ENCODE results near the gene MIA2.
"Not testable (repeated sequence)": the region's sequence is repeated elsewhere in the genome, so short reads cannot be mapped to it uniquely, and the experiment has no call there.

MIA2 gene

DNA sequence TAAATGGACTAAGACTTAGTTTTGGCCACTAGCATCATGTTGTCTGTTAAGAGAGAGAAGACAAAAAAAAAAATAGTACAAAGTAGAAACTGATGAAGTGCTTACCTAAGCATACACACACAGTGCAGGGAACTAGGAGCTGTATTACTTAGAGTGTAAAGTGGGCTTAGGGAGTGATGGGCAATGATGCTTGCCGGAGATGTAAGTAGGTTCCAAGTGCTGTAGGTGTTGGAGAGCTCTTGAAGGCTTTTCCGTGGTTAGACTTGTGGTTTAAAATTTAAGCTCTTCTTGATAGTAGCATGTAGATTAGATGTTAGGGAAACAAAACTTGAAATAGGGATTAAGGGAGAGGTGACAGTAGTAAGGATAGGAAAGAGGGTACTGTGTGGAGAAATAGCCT is 34.7 kb downstream of the MIA2 start:
- DNase-seq (ENCODE audit: low read depth) = no peak

GRCh38 chr14:39272918-39273317 is 39.2 kb downstream of the MIA2 start:
- no peak for DNase-seq (ENCODE audit: low read depth)

DNA sequence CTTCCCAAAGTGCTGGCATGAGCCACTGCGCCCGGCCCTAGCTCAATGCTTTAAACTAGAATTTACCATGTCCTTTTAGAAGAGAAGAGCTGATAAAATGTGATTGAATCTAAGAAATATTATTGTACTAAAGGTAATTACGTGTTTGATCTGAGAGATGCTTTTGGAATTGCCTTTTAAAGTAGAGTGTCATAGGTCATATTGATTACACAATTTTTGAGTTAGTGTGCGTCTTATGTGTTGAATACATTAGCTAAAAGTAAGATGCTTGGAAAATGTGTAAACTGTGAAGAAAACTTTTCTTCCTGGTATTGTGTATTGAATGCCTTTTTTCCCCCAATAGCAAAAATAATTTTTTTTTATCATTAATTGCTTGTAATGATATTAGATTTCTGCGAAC is 41.7 kb downstream of the MIA2 start:
- no peak for DNase-seq (ENCODE audit: low read depth)

DNA sequence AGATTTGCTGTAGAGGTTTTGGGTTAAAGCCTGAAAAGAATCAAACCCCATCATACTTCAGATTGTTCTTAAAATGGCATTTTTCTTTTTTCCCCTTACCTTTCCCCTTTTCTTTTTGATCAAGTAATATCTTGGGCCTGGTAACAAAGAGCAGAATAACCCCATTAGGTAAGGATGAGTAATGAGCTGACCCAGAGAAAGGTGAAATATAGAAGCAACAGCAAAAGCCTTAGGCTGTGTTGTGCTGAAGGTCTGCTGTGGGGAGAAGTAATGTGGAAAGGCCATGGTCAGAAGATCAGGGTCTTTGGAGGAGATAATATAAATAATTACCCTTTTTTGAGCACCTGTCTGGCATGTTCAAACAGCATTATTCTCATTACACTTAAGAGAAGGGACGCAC is 42.3 kb downstream of the MIA2 start:
- DNase-seq (ENCODE audit: low read depth) = no peak

GRCh38 chr14:39276579-39277114 is 42.9 kb downstream of the MIA2 start:
- no peak for DNase-seq (ENCODE audit: low read depth)

- DNase-seq (ENCODE audit: low read depth) = no peak
Observed at GRCh38 chr14:39279515-39279914, 45.8 kb downstream of the MIA2 start.

- DNase-seq (ENCODE audit: low read depth) = not testable (repeated sequence)
Observed at GRCh38 chr14:39280678-39281077, 47.0 kb downstream of the MIA2 start.

GRCh38 chr14:39289523-39289922 is 55.8 kb downstream of the MIA2 start:
- no peak for DNase-seq (ENCODE audit: low read depth)

- DNase-seq (ENCODE audit: low read depth) = no peak
Observed at GRCh38 chr14:39291701-39292100, 58.0 kb downstream of the MIA2 start.

DNA sequence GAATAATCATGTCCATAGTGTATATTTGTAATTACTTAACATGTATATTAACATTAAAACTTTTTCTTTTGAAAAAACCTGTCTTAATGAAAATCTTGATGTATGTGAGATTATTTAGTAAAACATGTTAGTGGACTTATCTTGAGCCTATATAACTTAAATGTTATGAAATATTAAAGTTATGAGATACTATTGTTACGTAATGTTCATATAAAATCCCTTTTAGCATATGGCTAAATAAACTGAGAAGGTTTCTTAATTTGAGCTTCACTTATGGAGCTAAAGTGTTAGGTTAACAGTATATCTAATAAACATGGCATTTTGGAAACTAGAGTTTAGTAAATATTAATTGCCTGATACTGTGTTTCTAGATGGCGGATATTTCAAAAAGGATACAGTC is 59.9 kb downstream of the MIA2 start:
- DNase-seq (ENCODE audit: low read depth) = no peak

DNA sequence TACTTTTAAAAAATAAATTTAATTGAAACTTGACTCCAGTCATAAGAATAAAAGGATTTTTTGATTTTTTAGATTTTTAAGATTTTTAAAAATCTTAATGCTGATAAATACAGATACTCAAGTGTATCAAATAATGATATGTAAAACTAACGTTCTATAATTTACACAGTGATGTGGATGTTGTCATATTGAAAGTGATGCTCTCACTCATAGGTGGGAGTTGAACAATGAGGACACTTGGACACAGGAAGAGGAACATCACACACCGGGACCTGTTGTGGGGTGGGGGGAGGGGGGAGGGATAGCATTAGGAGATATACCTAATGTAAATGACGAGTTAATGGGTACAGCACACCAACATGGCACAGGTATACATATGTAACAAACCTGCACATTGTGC is 66.7 kb downstream of the MIA2 start:
- DNase-seq (ENCODE audit: low read depth) = not testable (repeated sequence)

DNA sequence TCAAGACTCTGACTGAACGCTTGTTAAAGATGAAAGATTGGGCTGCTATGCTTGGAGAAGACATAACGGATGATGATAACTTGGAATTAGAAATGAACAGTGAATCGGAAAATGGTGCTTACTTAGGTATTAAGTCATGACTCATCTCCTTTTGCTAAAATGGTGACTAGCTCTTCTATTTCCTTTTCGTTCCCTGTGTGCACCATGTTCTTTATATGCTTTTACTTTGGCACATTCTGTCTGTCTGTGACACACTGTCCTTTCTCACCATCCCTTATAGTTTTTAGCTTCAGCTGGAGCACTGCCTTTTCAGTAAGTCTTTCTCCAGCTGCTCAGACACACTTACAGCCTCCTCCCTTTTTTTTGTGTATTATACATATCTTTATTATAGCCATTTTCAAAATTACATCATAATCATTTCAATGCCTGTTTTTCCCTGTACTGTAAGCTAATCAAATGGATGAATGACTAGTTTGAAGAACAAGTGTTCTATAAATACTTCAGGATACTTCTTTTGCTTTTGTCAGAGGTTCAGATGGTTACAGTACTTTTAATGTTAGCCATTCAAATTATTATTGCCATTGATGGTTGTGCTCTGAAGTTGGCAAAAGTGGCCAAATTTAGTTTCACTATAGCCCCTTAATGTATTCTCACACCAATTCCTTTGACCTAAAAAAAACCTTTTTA is 68.6 kb downstream of the MIA2 start:
- no peak for DNase-seq (ENCODE audit: low read depth)

DNA sequence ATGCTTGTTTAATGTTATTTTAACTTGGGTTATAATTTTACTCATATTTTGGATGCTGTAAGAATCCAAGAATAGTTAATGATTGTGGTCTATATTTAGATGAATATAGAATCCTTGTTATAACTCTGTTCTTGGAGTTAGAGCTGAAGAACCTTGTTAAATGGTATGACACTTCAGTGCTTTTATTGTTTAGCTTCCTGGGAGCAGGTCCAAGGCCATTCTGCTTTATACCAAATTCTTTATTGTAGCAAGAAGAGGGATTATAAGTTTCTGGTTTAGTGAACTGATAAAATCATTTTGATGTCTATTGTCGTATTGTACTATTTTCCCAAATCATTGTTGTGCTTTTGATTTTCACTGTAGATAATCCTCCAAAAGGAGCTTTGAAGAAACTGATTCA is 69.4 kb downstream of the MIA2 start:
- no peak for DNase-seq (ENCODE audit: low read depth)

DNA sequence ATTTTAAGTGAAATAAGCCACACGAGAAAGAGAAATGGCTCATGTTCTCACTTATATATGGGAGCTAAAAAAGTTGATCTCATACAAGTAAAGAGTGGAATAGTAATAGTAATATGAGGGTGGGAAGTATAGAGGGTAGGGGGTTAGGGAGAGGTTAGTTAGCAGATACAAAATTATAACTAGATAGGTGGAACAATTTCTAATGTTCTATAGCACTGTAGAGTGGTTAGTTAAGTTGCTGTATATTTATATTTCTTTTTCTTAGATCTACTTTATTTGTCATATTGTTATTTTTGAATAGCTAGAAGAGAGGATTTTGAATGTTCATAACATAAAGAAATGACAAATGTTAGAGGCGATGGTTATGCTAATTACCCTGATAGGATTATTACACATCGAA is 74.1 kb downstream of the MIA2 start:
- DNase-seq (ENCODE audit: low read depth) = no peak

GRCh38 chr14:39310051-39310450 is 76.3 kb downstream of the MIA2 start:
- no peak for DNase-seq (ENCODE audit: low read depth)

DNA sequence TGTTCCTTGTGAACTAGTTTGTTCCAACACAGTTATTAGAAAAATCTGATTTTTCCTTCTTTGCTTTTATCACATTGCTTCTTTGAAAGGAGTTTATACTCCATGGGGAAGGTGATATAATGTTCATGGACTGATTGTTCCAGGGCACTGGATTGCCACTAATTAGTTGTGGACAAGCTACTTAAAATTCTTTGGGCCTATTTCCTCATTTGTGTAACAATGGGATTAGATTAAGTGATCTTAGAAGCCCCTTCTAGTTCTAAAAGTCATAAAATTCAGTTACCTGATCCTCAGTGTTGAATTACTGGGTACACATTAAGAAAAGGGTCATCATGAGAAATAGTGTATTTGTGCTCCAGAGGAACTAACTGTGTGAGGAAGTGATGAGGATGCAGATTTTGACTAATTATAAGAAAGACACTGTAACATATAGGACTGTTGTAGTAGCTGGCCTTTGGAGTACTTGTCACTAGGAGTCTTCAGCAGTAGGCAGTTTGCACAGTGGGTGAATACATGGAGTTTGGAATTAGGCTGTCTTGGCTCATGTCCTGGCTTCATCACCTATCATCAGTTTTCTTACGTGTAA is 82.2 kb downstream of the MIA2 start:
- no peak for DNase-seq (ENCODE audit: low read depth)

DNA sequence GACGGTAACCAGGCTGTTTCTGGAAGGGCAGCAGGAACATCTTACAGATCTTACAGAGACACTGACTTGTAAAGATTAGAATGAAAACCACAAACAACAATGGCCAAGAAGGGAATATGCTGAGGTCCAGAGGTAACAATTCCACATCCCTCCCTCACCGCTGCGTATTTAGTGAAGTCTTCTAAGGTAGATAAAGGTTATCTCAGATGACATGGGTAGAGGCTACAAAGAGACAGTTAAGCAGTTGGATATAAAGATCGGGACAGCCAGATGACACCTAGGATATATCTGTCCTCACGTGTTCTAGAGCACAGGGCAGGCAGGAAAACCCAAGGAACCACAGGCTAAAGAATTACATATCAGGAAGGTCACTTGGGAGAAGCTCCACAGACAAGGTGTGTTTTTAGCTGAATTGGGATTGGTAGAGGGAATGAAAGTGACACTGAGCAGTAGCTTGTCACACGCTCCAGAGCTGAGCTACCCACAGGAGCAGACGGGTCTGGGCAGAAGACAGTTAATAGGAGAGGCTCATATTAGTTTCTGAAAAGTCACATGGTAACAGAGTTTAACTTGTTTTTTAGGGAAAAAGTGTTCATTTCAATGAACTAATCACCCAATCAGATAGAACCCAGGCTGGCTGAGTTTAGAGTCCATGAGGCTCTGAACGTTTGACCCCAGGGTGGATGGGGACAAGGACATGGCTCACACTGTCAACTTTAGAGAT is 83.3 kb downstream of the MIA2 start:
- DNase-seq (ENCODE audit: low read depth) = no peak

DNA sequence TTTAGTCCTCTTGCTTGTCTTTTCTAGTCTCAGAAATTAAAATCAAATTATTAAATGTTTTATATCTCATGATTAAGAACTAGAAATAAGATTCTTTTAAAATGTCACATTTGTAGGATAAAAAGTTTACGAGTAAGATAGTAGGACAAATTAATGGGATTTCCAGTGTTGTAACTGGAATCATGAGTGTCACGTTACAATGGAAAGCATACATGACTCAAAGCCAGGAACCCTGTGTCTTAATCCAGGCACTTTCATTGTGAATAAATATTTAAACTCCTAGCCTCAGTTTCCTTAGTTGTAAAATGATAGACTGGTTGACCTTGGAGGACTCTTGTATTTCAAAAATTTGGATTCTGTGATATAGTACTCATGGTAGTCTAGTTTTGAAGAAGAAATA is 84.9 kb downstream of the MIA2 start:
- no peak for DNase-seq (ENCODE audit: low read depth)

GRCh38 chr14:39319381-39319780 is 85.7 kb downstream of the MIA2 start:
- DNase-seq (ENCODE audit: low read depth) = no peak

DNA sequence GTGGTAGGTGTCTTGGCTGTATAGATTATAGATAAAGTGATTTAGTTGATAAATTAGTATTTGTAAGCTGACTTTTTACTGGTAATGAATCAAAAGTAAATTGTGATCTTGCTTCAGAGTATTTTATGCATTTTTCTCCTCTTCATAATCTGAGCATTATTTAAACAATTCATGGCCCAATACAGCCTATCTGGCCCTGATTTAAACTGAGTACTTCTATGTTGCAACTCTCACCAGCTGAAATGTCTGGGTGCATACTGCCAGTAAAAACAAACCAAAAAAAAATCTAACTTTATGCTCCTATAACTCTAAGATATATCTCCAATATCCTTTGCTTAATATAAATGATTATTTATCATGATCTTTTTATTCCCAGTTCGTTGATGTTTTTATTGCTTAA is 86.6 kb downstream of the MIA2 start:
- DNase-seq (ENCODE audit: low read depth) = no peak

GRCh38 chr14:39322807-39323206 is 89.1 kb downstream of the MIA2 start:
- DNase-seq (ENCODE audit: low read depth) = no peak

DNA sequence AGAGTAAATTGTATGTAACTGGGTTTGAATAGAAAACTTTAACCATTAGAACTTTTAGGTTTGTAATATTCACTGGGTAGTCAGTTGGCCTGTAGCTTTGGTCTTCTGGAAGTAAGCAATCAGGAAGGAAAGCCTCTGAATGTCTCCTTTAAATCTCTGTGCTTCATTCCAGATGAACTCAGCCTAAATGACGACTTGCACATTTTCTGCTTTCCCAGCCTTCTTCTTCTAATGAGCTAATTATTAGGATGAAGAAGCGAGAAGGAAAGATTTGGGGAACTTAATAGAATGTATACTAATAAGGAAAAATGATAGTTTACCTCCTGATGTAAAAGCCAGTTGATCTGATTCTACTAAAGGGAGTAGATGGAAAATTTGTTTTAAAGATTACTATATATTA is 90.4 kb downstream of the MIA2 start:
- no peak for DNase-seq (ENCODE audit: low read depth)

GRCh38 chr14:39339003-39339402 is 105.3 kb downstream of the MIA2 start:
- DNase-seq (ENCODE audit: low read depth) = no peak
